Umbilical cord (tissue), 2 donors: Measurements from ENCODE around the gene P4HB. TPM values are rescaled to one million over a fixed set of nuclear protein-coding genes. Genes with fewer than 3 reads are reported as not detected.

Experiments
- DNase-seq: peaks from one replicate; pipeline ENCODE4 v3.0.0-alpha.2; 2015; ENCODE audit warnings: low spot score
- total RNA-seq: library from RNA; depleted of rRNA; stranded (reverse); fragments of >200 nt; gene quantifications from one replicate; pipeline ENCODE4 v1.2.3, GENCODE V29; 2014; ENCODE audit warnings: low replicate concordance; ENCODE audit not compliant: insufficient read depth

P4HB gene
- total RNA-seq, 1 donor from 2014 or later: 844 TPM

DNA sequence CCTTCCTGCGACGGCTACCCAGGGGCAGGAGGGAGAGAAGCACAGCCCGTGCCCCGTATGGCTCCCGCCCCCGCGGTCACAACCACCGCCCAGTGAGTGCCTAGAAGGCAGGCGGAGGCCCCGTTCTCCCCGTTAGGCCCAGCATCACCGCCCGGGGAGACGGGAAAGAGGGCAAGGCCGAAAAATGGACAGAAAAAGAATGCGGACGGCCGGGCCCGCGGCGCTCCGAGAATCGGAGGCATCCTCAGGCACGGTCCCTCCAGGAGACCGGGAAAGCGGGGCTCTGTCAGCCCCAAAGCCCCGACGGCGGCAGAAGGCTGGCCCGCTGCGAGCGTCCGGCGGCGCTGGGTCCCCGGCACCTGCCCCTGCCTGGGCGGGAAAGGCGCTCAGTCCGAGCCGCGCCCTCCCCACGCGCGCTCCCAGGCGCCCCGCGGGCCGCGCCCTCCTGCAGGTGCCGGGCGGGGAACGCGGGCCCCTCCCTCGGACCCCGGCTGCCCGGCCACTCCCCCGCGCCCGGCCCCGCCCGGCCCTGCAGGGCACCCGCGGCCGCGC is 27.7 kb downstream of the P4HB start:
- DNase-seq: peak; percentile 26

DNA sequence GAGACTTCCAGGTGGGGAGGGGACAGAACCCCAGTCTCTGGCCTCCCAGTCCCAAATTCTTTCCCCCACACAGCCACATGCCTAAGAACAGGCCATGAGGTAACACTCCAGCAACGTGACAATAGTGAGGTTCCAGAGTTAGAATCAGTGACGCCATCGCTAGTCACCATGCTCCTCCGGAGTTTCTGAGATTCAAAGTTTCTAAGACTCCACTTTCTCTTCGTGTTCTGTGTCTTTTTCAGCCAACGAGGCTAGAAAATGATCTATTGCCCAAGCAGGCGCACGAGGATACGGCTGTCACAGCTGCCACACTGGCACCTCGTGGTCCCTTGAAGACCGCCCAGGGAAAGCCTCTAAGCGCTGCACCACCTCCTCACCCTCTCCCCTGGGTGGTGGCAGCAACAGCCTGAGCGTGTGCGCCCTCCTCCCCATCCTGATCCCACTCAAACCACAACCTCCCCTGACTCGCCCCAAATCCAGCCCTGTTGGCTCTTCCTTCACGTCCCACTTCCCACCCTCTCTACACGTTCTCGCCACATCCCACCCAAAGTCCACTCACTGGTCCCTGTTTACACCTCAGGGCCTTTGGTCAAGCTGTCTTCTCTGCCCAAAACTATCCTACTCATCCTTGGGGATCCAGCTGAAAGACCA is 28.3 kb downstream of the P4HB start:
- no peak for DNase-seq

DNA sequence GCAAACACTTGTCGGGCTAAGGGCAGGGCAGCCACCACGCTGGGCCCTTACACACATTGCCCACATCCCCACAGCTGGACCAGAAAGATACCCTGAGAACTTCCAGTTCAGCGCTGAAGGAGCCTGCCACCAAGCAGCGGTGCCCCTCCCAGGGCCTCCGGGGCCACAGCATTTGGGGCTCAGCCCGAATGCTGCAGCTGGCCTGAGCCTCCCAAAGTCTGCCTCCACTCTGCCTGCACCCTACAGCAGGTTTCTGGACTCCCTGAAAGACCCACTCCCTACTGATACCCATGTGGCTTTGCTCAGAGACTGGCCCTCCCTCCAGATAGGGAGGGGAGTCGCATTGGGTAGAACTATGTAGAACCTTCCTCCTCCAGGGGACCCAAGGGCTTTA is 28.8 kb downstream of the P4HB start:
- no peak for DNase-seq

DNA sequence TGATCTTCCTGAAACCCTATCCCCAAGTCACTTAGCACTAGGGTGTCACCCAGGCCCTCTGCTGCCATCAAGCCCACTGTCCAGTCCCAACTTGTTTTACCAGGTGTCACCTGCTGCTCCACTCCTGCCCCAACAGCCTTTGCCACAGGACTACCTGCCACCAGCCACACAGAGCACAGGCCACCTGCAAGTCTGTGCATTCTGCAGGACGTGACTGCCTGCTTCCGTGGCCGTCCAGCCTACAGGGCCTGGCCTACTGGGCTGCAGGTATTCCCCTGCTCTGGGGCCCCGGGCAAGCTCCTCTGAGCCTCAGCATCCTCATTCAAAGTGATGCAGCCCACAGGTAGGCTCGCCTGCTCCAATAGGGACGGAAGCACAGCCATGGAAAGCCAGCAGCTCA is 30.5 kb downstream of the P4HB start:
- no peak for DNase-seq

DNA sequence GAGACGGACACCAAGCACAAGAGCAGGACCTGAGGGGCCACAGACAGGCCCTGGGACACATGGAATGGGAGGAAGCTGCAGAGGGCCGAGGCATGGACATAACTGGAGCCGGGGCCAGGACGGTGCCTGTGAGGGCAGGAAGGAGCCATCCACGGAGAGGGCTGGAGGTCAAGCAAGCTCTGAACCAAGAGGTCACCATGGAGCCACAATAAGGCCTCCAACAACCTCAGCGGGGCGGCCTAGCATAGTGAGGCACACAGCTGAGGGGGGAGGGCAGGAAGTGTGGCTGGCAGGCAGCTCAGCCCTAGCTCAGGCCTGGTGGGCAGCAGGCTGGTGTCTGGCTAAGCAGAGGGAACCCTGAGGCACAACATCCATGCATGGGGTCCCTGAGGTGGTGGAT is 31.7 kb downstream of the P4HB start:
- DNase-seq: no peak

DNA sequence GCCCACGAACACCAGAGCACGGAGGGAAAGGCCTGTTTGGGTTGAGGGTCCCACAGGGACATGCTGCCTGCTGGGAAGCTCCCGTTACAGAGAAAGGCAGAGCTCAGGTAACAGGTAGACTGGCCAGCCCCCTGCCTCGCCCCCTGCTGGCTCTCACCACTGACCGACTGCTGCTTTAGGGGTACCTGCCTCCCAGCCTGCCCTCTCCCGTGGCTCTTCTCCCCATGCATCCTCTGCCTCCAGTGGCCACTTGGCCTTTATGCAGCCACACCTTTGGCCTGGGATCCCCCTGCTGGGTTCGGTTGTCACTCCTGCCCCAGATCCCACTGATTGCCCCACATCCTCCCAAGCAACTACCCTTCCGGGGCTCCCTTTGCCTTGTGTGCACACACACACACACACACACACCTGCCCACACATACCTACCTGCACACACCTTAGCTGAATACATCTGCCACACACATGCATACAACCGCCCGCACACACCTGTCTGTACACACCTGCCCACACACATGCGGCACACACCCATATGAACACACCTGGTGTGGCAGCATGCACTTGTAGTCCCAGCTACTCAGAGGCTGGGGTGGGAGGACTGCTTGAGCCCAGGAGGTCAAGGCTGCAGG is 34.4 kb downstream of the P4HB start:
- no peak for DNase-seq

DNA sequence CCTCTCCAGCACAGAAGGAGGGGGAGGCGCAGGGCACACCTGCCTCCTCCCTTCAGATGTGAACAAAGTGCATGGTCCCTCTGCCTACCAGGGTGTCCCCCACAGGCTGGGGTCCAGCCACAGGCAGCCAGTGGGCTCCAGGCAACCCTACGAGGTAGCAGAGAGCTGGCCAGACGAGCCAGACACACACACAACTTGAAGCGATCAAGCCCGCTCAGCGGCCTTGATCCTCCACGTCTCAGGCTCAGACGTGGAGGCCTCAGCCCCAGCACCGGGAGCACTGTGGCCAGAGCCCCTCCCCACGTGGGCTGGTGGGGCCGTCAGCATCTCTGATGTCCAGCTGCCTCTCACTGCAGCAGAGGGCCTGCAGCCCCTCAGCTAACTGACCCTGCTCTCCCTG is 35.7 kb downstream of the P4HB start:
- DNase-seq: no peak

DNA sequence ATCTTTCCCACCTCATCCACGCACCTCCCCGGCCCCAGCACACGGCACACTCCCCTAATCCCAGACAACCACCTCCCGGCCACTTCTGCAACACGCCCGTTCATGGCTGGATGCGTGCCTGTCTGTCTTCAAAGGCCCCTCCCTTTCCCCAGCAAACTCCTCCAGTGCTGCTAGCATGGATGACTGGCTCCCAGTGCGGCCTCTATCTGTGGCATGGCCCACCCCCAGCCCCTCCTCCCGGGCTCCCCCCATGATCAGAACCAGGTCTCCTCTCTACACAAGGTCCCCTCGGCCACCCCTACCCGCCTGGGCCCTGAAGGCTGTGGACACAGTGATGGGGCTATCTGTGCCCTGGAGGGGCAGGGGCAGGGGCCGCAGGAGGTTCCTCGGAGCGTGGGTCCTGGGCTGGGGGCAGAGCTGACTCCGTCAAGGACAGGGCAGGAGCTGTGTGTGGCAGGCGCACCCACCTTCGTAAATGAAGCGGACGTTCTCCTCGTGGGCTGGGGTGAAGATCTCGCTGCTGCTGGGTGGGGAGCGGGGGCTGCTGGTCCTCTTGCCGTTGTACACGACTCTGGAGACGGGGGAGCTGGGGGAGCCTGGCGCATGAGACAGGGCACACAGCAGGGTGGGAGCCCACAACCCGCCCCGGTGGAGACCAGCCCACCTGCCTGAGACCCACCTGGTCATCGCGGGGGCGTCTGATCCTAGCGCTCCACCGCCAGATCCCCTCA is 36.4 kb downstream of the P4HB start:
- no peak for DNase-seq

DNA sequence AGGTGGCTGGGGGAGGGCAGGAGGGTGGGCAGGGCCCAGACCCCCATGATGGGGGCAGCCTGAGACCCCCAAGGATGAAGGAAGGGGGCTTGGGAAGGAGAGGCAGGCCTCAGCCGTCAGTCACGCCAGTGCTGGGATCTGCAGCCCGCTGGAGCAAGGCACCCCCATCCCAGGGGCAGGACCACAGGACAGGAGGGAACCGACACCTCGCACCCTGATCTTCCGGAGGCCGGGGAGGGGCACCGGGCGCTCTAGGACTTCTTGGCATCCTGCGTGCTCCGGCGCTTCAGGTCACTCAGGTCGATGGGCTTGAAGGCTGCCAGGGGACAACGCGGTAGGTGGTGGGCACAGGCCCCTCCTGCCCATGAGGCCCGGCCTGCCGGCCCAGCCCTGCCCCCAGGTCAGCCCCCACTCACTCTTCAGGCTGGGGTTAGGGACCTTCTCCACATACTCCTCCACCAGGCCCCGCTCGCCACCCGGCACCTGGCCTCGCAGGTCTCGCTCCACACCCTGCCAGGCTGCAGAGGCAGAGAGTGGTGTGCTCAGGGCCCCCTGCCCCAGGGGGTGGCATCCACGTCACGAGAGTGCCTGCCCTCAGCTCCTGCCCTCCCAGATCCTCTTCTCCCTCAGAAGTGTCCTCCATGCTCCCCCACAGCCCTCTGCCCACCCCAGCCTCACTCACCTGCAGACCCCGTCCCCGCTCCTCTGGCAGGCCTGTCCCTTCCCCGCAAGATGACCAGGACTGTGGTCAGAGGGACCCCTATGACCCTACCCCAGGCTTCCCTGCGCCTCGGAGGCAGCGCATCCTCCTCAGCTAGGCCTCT is 37.1 kb downstream of the P4HB start:
- DNase-seq: no peak

DNA sequence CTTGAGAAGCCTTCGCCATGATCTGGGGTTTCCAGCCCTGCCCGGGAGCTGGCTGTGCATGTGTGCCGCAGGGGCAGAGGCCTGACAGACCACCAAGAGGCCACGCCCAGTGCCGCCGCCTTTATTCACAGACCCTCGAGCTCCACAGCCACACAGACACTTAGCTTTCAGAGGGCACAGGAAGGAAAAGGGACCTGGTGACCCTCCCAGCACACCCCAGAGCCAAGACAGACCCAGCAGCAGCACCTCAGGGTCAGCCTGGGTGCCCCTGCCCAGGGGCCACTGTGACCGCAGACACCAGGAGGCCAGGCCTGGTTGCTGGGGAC is 38.1 kb downstream of the P4HB start:
- DNase-seq: no peak

DNA sequence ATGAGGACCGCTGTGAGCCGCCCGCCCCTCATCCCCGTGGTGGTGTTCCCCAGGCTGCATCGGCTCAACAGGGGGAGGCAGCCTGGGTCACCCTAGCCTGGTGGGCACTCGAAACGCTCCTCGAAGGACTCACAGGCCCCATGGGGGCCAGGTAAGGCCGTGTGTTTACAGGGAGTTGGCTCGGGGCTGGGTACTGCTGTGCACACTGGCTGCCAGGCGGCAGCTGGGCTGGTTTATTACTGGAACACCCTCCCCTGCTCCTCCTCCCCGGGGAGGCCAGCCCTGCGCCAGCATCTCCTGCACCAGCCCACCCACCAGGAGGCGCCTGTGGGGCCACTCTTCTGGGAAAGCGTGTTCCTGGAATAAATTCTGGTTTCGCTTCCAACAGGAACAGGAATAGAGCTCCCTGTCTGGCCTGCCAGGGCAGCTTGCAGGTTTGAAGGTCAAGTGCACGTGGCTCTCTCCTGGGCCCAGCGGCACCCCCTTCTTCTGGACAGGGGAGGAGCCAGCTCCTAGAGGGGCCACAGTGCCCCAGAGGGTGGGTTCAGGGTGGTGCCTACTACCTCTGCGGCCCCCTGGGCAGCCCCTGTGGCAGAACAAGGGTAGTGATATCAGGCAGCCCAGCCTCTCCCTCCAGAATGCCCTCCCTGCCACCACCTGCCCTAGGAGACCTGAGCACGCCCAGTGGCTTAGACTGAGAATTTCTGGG is 38.6 kb downstream of the P4HB start:
- peak; percentile 49 for DNase-seq

DNA sequence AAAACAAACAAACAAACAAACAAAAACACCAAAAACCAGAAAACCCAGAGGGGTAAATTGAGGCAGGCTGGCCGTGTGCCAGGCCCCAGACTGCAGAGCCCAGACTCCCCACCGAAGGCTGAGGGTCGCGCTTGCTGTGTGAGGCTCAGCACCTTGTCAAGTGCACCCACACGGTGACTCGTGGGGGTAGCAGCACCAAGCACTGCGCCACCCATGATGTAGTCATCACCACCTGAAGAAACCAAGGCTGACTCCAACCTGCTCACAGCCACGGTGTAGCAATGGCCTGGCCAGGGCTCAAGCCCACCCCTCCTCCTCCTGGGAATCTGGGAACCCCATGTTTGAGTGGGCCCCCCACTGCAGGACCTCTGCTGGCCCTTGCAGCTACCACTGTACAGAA is 39.2 kb downstream of the P4HB start:
- no peak for DNase-seq

DNA sequence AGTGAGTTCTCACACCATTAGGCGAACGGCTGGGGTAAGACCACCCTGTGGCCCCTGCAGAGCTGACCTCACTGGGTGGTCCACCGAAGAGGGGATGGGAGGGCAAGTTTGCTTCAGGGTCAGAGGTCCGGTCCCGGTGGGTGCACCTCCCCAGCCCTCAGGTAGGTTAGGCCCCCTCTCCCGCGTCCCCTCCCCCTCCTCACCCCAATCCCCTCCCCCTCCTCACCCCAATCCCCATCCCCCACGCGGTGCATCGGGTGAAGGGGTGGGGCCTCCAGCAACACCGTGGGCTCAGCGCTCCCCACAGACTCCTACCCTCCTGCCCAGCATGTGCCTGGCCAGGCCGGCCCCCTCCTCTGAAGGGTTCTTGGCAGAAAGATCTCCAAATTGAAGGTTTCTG is 40.6 kb downstream of the P4HB start:
- no peak for DNase-seq

DNA sequence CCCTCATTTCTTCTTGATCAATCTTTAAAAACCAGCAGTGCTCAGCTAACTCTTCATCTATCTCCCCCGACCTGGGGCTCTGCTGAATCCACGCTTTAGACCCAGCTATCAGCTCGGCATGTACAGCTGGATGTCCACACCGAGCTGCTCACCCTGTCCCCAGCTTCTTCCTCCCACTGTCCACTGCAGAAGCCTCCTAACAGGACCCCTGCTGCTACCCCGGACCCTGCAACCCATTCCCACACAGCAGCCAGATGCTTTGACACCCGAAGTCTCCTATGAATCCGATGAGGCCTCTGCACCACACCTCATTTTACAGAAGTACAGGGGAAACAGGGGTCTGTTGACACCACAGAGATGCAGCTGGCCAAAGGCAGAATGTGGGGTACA is 42.6 kb downstream of the P4HB start:
- DNase-seq: no peak

DNA sequence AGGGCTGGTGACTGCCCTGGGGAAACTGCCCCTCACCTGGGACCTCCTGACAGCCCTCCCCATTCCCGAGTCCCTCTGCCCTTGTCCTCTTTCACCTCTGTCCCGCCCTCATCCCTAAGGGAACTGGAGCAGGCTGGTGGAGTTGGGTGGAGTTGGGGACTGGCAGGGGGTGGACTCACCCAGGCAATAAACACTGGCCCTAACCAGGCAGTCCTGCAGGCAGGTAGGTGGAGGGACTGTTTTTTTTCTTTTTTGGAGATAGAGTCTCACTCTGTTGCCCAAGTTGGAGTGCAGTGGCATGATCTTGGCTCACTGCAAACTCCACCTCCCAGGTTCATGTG is 44.7 kb downstream of the P4HB start:
- no peak for DNase-seq

DNA sequence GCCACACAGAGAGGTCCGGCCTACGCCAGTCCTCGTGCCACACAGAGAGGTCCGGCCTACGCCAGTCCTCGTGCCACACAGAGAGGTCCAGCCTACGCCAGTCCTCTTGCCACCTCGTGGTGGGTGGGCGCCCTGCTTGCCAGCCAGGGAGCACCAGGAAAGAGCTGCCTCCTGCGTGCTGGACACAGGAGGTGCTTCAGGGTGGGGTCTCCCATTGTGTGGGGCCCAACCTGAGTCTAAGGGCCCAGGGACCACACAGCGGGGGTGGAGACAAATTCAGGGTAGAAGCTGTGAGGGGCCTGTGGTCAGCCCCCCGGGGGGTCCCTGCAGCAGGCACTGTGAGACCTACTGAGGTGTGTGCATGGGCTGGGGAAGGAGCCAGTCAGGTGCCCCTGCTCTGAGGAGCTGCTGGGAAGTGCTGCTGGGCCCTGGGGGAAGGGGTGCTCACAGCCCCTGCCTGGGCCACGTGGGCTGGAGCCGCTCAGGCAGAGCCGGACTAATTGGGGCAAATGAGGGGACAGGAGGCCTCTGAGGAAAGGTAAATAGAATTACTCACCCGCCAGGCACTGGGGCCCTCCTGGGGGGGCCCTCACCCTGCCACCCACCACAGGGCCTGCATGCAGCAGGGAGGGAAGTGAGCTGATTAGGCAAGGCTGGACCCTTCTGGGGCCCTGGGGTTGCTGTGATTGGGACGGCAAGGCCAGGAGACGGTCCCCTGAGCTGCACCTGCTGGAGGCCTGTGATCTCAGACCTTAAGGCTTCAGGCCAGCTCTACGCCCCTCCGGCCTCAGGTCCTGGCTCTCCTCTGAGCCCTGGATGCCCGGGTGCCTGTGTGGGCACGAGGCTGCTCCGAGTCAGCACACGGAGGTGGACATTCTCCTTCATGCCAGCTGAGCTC is 45.3 kb downstream of the P4HB start:
- DNase-seq: no peak

DNA sequence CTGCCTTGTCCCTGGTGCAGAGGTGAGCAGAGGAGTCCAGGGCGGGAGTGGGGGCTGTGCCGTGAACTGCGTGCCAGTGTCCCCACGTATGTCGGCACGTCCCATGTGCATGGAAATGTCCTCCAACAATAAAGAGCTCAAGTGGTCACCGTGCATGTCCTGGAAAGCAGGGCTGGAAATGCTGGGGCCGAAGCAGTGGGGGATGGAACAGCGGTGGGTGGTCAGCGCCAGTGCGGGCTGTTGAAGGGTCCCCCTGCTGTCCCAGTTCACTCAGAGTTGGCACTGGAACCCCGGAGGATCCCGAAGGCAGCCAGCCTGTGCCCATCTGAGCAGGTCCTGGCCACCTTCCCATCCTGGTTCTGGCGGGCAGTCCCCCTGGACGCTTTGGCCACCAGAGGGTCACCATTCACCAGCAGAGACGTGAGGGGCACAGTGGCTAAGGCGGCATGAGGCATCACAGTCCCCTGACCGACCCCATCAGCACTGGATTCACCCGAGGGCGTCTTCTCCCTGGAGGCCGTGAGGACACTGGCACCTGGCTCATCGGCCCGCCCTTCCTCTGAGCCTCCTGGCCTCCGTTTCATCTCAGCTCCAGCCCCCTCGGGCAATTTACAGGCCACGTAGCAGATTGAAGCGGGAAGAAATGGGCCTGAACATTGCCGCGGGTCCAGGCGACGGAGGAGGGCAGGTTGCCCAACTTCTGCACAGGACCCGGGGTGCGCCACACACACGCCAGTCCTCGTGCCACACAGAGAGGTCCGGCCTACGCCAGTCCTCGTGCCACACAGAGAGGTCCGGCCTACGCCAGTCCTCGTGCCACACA is 46.3 kb downstream of the P4HB start:
- no peak for DNase-seq

DNA sequence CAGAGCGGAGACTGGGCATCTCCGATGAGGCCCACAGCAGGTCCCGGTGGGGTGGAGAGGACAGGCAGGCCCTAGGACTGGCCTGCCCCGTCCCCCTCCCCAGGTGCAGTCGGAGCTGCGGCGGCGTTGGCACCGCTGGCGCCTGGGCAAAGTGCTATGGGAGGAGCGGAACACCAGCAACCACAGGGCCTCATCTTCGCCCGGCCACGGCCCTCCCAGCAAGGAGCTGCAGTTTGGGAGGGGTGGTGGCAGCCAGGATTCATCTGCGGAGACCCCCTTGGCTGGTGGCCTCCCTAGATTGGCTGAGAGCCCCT is 47.0 kb downstream of the P4HB start:
- DNase-seq: no peak

DNA sequence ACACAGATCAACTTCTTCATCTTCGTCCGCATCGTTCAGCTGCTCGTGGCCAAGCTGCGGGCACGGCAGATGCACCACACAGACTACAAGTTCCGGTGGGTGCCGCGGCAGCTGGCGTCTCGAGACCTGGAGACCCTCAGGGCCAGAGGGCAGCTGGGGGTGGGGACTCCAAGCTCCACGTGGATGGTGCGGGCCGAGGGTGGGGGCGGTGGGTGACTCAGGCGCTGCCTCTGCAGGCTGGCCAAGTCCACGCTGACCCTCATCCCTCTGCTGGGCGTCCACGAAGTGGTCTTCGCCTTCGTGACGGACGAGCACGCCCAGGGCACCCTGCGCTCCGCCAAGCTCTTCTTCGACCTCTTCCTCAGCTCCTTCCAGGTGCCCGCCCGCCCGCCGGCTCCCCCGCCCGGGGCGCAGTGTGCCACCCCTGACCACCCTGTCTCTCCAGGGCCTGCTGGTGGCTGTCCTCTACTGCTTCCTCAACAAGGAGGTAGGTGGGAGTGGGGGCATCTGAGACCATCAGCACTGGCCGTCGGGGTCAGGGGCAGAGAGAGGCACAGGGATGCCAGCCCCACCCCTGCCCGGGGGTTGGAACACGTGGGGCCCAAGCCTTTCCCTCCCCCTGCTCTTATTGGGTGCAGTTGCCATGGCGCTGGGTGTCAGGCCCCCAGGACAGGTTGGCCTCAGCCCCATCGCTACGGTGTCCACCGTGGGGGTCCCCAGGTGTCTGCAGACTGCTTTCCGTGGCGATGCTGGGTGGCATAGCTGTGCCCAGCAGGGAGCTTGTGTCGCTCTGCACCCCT is 47.6 kb downstream of the P4HB start:
- no peak for DNase-seq
